ENCODE measurements around the gene LAMP2. TPM values are rescaled to one million over a fixed set of nuclear protein-coding genes. Genes with fewer than 3 reads are reported as not detected.

LAMP2 gene
- total RNA-seq, 1 experiment from 2014 or later, result 41.1 TPM

GRCh38 chrX:120452131-120452530 is 17.0 kb downstream of the LAMP2 start:
- intact Hi-C loops (cut with micrococcal nuclease), result loop anchor here (5.0 kb wide), 1 partner anchor 70 kb away; no protein-coding TSS in a partner anchor
- Histone ChIP-seq H3K4me2 (ENCODE audit: low read length) (no peak overlapping the region), H4K20me1 (ENCODE audit: insufficient read depth) (no peaks in the 10 kb centered on the region), H3K27ac (ENCODE audit: low read depth, low read length) (no peak overlapping the region), H3K9me2 (ENCODE audit: insufficient read depth) (no peaks in the 10 kb centered on the region), H3K4me3 (replicated peaks in 1 of 2; ENCODE audit: low read depth in 1 of 2, low read length in 2 of 2) (no peak overlapping the region), H3K9ac (ENCODE audit: low read length) (no peak overlapping the region), H3K9me3 (ENCODE audit: control insufficient read depth in 1 of 2, insufficient read depth in 1 of 2, low read depth in 1 of 2, low read length in 2 of 2) (no peaks in the 10 kb centered on the region), H3K36me3 (ENCODE audit: control insufficient read depth in 1 of 2, insufficient read depth in 2 of 2, low read length in 2 of 2) (peaks cover 0 to 3% of the 10 kb centered on the region in 2 experiments; a peak in 1 of 4 replicates), H3K4me1 (ENCODE audit: control insufficient read depth in 1 of 2, insufficient read depth in 2 of 2, low read length in 2 of 2) (no peaks in the 10 kb centered on the region), H3K27me3 (ENCODE audit: insufficient read depth, low read length) (no peaks in the 10 kb centered on the region), H2AFZ (ENCODE audit: low read depth, low read length, poor library complexity, severe bottlenecking) (no peak overlapping the region), H3K79me2 (ENCODE audit: insufficient read depth, low read length) (no peaks in the 10 kb centered on the region)
- ATAC-seq, result no peak
- DNase-seq (ENCODE audit: low read depth, low spot score), result no peak
- TF ChIP-seq CTCF (IDR thresholded peaks at IDR 0.05 in 2 of 3, conservative IDR thresholded peaks at IDR 0.05 in 1 of 3; ENCODE audit: borderline replicate concordance in 1 of 3, insufficient read depth in 1 of 3, low read depth in 2 of 3, low read length in 2 of 3) (peak; percentile 11 to 30 (median 29); a peak in 2 of 6 replicates), RAD21 (IDR thresholded peaks at IDR 0.05; ENCODE audit: low read depth) (peak; percentile 34; the same call in 1 of the 2 replicates), EZH2 (IDR thresholded peaks at IDR 0.05) (no peak), YY1 (IDR thresholded peaks at IDR 0.05; ENCODE audit: extremely low read depth, insufficient replicate concordance, low read depth, low read length) (no peak)
- ChIA-PET POLR2A (no interaction called here), CTCF (interaction anchor here (0.6 to 2.6 kb wide), 11 partner anchors 10 to 471 kb away, joined by 3 to 15 read pairs (median 4); no protein-coding TSS in a partner anchor), RAD21 (ENCODE audit: low non-redundant PET in 1 of 2, low total read pairs in 2 of 2, uncharacterized antibody in 2 of 2, unreplicated experiment in 2 of 2) (interaction anchor here in 1 of 2 experiments (0.6 to 1.3 kb wide), 2 partner anchors 71 to 226 kb away, joined by 3 read pairs; no protein-coding TSS in a partner anchor)
- no TSS peak for BruUV-seq (replicated peaks)

GRCh38 chrX:120450163-120450562 is 18.9 kb downstream of the LAMP2 start:
- Histone ChIP-seq H3K9ac (ENCODE audit: low read length) (no peak overlapping the region), H3K9me2 (ENCODE audit: insufficient read depth) (no peaks in the 10 kb centered on the region), H3K9me3 (ENCODE audit: control insufficient read depth in 1 of 2, insufficient read depth in 1 of 2, low read depth in 1 of 2, low read length in 2 of 2) (no peaks in the 10 kb centered on the region), H3K27ac (ENCODE audit: low read depth, low read length) (no peak overlapping the region), H3K4me2 (ENCODE audit: low read length) (no peak overlapping the region), H3K4me3 (replicated peaks in 1 of 2; ENCODE audit: low read depth in 1 of 2, low read length in 2 of 2) (no peak overlapping the region), H2AFZ (ENCODE audit: low read depth, low read length, poor library complexity, severe bottlenecking) (no peak overlapping the region), H3K36me3 (ENCODE audit: control insufficient read depth in 1 of 2, insufficient read depth in 2 of 2, low read length in 2 of 2) (peaks cover 0 to 4% of the 10 kb centered on the region in 2 experiments; a peak in 1 of 4 replicates), H3K79me2 (ENCODE audit: insufficient read depth, low read length) (no peaks in the 10 kb centered on the region), H4K20me1 (ENCODE audit: insufficient read depth) (no peaks in the 10 kb centered on the region), H3K27me3 (ENCODE audit: insufficient read depth, low read length) (no peaks in the 10 kb centered on the region), H3K4me1 (ENCODE audit: control insufficient read depth in 1 of 2, insufficient read depth in 2 of 2, low read length in 2 of 2) (no peaks in the 10 kb centered on the region)
- ChIA-PET RAD21 (ENCODE audit: low non-redundant PET in 1 of 2, low total read pairs in 2 of 2, uncharacterized antibody in 2 of 2, unreplicated experiment in 2 of 2) (no interaction called here), POLR2A (no interaction called here), CTCF (no interaction called here)
- intact Hi-C loops (cut with micrococcal nuclease), result loop anchor here (5.0 kb wide), 1 partner anchor 68 kb away; no protein-coding TSS in a partner anchor
- no peak for DNase-seq (ENCODE audit: low read depth, low spot score)
- BruUV-seq (replicated peaks), result no TSS peak
- ATAC-seq, result no peak
- TF ChIP-seq RAD21 (IDR thresholded peaks at IDR 0.05; ENCODE audit: low read depth), result peak; percentile 45; the same call in 1 of the 2 replicates
- peak; percentile 6 to 32 (median 24); a peak in 3 of 6 replicates for TF ChIP-seq CTCF (IDR thresholded peaks at IDR 0.05 in 2 of 3, conservative IDR thresholded peaks at IDR 0.05 in 1 of 3; ENCODE audit: borderline replicate concordance in 1 of 3, insufficient read depth in 1 of 3, low read depth in 2 of 3, low read length in 2 of 3)
- no peak for TF ChIP-seq ZFX (IDR thresholded peaks at IDR 0.05)
- TF ChIP-seq POLR2A (IDR thresholded peaks at IDR 0.05; ENCODE audit: borderline replicate concordance, extremely low read depth, insufficient read depth, insufficient read length), result no peak

All from HCT116 (cell line).